GM12865 (cell line): ENCODE data around the gene SDK2.

Experiments
- DNase-seq: peaks from one replicate; pipeline ENCODE4 v3.0.0; 2010; ENCODE audit warnings: low read depth
- H3K4me3 ChIP-seq: 2 replicates; pipeline ENCODE4 v1.5.1; 2011; ENCODE audit warnings: mild to moderate bottlenecking, low read depth, low read length, control low read depth
- CTCF ChIP-seq: IDR thresholded peaks from 2 replicates; pipeline ENCODE4 v1.5.1; 2011; ENCODE audit warnings: low read length, control low read depth, low read depth, inconsistent platforms; ENCODE audit not compliant: insufficient read depth; ENCODE audit errors: missing control alignments

Gene SDK2

DNA sequence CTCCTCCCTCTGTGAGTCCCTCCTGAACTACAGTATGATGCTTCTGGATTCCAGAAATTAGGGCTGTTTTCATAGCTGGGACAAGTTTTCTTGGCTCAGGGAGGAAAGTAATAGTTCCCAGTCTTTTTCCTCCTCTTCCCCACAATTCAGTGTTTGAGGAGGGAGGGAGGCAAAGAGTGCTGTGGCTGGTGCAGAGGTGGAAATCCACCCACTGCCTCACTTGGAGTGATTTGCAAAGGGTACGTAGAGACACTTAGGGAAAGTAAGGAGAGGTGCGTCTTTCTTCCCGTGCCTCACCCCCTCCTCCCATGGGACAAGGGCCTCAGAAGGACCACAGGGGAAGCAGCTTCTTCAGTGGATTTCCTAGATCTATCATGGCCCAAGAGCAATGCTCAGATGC is 21.9 kb downstream of the SDK2 start:
- DNase-seq = no peak
- H3K4me3 ChIP-seq = no peak overlapping the region
- no peak for TF ChIP-seq CTCF

DNA sequence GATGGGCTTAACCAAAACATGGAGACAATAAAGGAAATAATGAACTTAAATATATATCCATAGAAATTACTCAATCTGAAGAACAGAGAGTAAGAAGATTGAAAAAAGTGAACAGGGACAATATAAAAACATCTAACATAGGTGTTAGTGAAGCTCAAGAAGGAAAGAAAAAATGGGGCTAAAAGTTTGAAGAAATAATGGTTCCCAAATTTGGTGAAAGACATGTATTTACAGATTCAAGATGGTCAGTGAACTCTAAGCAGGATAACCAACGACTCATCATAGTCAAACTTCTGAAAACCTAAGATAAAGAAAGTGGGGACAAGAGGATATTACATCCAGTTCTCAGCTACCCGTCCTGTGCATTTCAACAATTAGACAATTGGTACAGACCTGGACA is 22.6 kb downstream of the SDK2 start:
- no peak for DNase-seq
- no peak for TF ChIP-seq CTCF
- no peak overlapping the region for H3K4me3 ChIP-seq

DNA sequence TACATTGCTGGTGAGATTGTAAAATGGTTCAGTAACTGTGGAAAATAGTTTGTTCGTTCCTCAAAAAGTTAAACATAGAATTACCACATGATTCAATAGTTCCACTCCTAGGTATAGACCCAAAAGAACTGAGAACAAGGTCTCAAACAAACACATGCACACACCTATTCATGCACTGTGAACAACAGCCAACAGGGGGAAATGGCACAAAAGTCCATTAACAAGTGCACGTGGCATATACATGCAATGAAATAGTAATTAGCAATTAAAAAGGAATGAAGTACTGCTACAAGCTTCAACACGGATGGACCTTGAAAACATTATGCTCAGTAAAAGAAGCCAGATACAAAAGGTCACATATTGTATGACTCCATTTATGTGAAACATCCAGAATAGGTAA is 23.8 kb downstream of the SDK2 start:
- DNase-seq = no peak
- no peak overlapping the region for H3K4me3 ChIP-seq
- TF ChIP-seq CTCF = no peak

- no peak for DNase-seq
- TF ChIP-seq CTCF = no peak
- no peak overlapping the region for H3K4me3 ChIP-seq
These were observed 26.7 kb downstream of the SDK2 start for GRCh38 chr17:73617501-73617900.

DNA sequence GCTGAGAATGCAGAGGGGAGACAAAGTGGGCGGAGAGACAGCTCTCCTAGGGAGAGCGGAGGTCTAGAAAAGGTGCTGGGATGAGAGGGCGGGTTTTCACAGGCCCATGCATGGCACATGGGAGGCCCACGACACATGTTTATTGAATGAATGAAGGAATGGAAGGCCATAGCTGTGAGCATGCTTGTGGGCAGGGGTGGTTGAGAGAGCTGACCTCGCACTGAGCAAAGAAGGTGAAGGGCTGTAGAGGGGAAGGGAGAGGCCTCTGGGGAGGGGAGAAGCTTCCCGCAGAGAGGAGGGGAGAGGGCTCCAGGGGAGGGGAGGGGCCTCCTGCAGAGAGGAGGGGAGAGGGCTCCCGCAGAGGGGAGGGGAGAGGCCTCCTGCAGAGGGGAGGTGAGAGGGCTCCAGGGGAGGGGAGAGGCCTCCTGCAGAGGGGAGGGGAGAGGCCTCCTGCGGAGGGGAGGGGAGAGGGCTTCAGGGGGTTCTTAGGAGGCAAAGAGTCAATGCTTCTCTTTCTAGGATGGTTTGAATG is 27.3 kb downstream of the SDK2 start:
- no peak overlapping the region for H3K4me3 ChIP-seq
- DNase-seq = no peak
- no peak for TF ChIP-seq CTCF

GRCh38 chr17:73616120-73616872 is 27.9 kb downstream of the SDK2 start:
- TF ChIP-seq CTCF = no peak
- DNase-seq = no peak
- H3K4me3 ChIP-seq = no peak overlapping the region

- H3K4me3 ChIP-seq = no peak overlapping the region
- no peak for DNase-seq
- TF ChIP-seq CTCF = no peak
These were observed 30.0 kb downstream of the SDK2 start for GRCh38 chr17:73614256-73614655.
